Measurements from ENCODE around the gene PLIN4. TPM values are rescaled to one million over a fixed set of nuclear protein-coding genes. Genes with fewer than 3 reads are reported as not detected.

Gene PLIN4
- total RNA-seq, 1 experiment from 2014 or later: 2.3 TPM

GRCh38 chr19:4506449-4507149, 11.7 kb downstream of the PLIN4 start:
- ChIA-PET RAD21 (ENCODE audit: low non-redundant PET in 1 of 2, low total read pairs in 2 of 2, uncharacterized antibody in 2 of 2, unreplicated experiment in 2 of 2) (no interaction called here), POLR2A (no interaction called here), CTCF (interaction anchor here (0.6 kb wide), 1 partner anchor 19 kb away, joined by 3 read pairs; no protein-coding TSS in a partner anchor)
- DNase-seq (ENCODE audit: low read depth, low spot score): no peak
- Histone ChIP-seq H3K4me1 (ENCODE audit: control insufficient read depth in 1 of 2, insufficient read depth in 2 of 2, low read length in 2 of 2) (peaks cover 0 to 11% of the 10 kb centered on the region in 2 experiments; a peak in 2 of 4 replicates), H4K20me1 (ENCODE audit: insufficient read depth) (no peaks in the 10 kb centered on the region), H3K9ac (ENCODE audit: low read length) (no peak overlapping the region), H3K4me3 (replicated peaks in 1 of 2; ENCODE audit: low read depth in 1 of 2, low read length in 2 of 2) (no peak overlapping the region), H3K9me3 (ENCODE audit: control insufficient read depth in 1 of 2, insufficient read depth in 1 of 2, low read depth in 1 of 2, low read length in 2 of 2) (no peaks in the 10 kb centered on the region), H3K27me3 (ENCODE audit: insufficient read depth, low read length) (no peaks in the 10 kb centered on the region), H2AFZ (ENCODE audit: low read depth, low read length, poor library complexity, severe bottlenecking) (no peak overlapping the region), H3K27ac (ENCODE audit: low read depth, low read length) (no peak overlapping the region), H3K36me3 (ENCODE audit: control insufficient read depth in 1 of 2, insufficient read depth in 2 of 2, low read length in 2 of 2) (no peaks in the 10 kb centered on the region; a peak in 1 of 4 replicates), H3K79me2 (ENCODE audit: insufficient read depth, low read length) (no peaks in the 10 kb centered on the region), H3K9me2 (ENCODE audit: insufficient read depth) (no peaks in the 10 kb centered on the region), H3K4me2 (ENCODE audit: low read length) (peak overlapping the region; percentile 33; the same call in 1 of the 2 replicates)
- peak; percentile 51 for ATAC-seq
- 0 out of 2 replicates have a peak, but pooled peaks have one; percentile 9 for TF ChIP-seq POLR2AphosphoS5 (IDR thresholded peaks at IDR 0.05; ENCODE audit: low read depth, low read length)
- no peak for TF ChIP-seq ZBTB33 (IDR thresholded peaks at IDR 0.05; ENCODE audit: extremely low read depth, insufficient replicate concordance, low read length)
- no peak for TF ChIP-seq SP1 (IDR thresholded peaks at IDR 0.05; ENCODE audit: low read depth)
- TF ChIP-seq CTCF (IDR thresholded peaks at IDR 0.05 in 2 of 3, conservative IDR thresholded peaks at IDR 0.05 in 1 of 3; ENCODE audit: borderline replicate concordance in 1 of 3, insufficient read depth in 1 of 3, low read depth in 2 of 3, low read length in 2 of 3): peak in 1 of 3 experiments; percentile 14; a peak in 1 of 6 replicates
- TF ChIP-seq CBX3 (IDR thresholded peaks at IDR 0.05; ENCODE audit: low read depth): no peak
- no peak for TF ChIP-seq FOSL1 (IDR thresholded peaks at IDR 0.05; ENCODE audit: low read depth)
- no peak for TF ChIP-seq YY1 (IDR thresholded peaks at IDR 0.05; ENCODE audit: extremely low read depth, insufficient replicate concordance, low read depth, low read length)
- no peak for TF ChIP-seq REST (IDR thresholded peaks at IDR 0.05; ENCODE audit: low read depth)
- no TSS peak for BruUV-seq (replicated peaks)
- intact Hi-C loops (cut with micrococcal nuclease): no loop called here
